HL-60 (cell line): Measurements from ENCODE around the gene DNAH10.

ENCODE experiments used
- GABPA ChIP-seq: IDR thresholded peaks from 2 replicates; pipeline ENCODE4 v1.6.1; 2012; ENCODE audit warnings: low read depth
- POLR2AphosphoS5 ChIP-seq: IDR thresholded peaks from 2 replicates; pipeline ENCODE4 v1.6.1; 2012; ENCODE audit warnings: low read depth
- TF ChIP-seq, protein P1 (sequence below): IDR thresholded peaks from one replicate; pipeline ENCODE4 v1.5.1; 2011; ENCODE audit warnings: low read length, control low read depth, inconsistent platforms; ENCODE audit not compliant: insufficient read depth

DNA sequence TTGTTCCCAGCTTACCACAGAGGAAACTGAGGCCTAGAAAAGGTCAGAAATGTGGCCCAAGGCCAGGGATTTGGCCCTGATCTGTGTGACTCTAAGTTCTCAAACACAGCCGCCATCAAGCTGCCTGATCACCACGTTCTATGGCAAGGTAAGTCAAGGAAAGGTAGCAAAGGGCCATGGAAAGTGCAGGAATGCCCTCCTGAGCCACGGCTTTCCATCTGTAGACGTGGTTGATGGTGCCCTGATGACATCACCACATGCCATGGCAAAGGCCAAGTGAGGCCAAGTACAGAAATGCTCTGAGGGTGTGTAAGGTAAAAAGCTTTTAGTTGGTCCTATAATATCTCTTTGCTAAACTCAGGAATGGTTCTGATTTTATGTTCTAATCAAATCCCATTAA, 99.3 kb downstream of the DNAH10 start:
- TF ChIP-seq, protein P1, sequence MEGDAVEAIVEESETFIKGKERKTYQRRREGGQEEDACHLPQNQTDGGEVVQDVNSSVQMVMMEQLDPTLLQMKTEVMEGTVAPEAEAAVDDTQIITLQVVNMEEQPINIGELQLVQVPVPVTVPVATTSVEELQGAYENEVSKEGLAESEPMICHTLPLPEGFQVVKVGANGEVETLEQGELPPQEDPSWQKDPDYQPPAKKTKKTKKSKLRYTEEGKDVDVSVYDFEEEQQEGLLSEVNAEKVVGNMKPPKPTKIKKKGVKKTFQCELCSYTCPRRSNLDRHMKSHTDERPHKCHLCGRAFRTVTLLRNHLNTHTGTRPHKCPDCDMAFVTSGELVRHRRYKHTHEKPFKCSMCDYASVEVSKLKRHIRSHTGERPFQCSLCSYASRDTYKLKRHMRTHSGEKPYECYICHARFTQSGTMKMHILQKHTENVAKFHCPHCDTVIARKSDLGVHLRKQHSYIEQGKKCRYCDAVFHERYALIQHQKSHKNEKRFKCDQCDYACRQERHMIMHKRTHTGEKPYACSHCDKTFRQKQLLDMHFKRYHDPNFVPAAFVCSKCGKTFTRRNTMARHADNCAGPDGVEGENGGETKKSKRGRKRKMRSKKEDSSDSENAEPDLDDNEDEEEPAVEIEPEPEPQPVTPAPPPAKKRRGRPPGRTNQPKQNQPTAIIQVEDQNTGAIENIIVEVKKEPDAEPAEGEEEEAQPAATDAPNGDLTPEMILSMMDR = no peak
- TF ChIP-seq POLR2AphosphoS5 (no peak), GABPA (no peak)
